Right cardiac atrium (tissue), 5 donors: ENCODE measurements around the gene LAMB4. TPM values are rescaled to one million over a fixed set of nuclear protein-coding genes. Genes with fewer than 3 reads are reported as not detected.
"Not testable (repeated sequence)": the region's sequence is repeated elsewhere in the genome, so short reads cannot be mapped to it uniquely, and the experiment has no call there.

Experiments
- ATAC-seq, 2 donors: fragments of 200-7000 bp; cut with Tn5 transposase; one replicate each; pipeline versions ENCODE4 v1.8.0 to v1.9.1; 2020; ENCODE audit warnings: moderate library complexity in 2 of 2, mild to moderate bottlenecking in 1 of 2
- DNase-seq, 3 donors: peaks; one replicate each; pipeline ENCODE4 v3.0.0-alpha.2; 2020
- H3K27ac ChIP-seq: one replicate; pipeline ENCODE4 v1.5.1; 2013; ENCODE audit warnings: mild to moderate bottlenecking, low read length, control low read depth, moderate library complexity
- H3K27me3 ChIP-seq: one replicate; pipeline ENCODE4 v1.6.1; 2013; ENCODE audit not compliant: control insufficient read depth, insufficient read depth
- H3K4me1 ChIP-seq: one replicate; pipeline ENCODE4 v1.6.1; 2013; ENCODE audit warnings: low read length; ENCODE audit not compliant: control insufficient read depth, insufficient read depth
- H3K4me3 ChIP-seq: one replicate; pipeline ENCODE4 v1.5.1; 2013; ENCODE audit warnings: low read length, control low read depth
- H3K9me3 ChIP-seq: one replicate; pipeline ENCODE4 v1.6.1; 2013; ENCODE audit warnings: low read length; ENCODE audit not compliant: control insufficient read depth
- WGBS: extraction: QIAGEN DNeasy Blood & Tissue Kit; methylation state at CpG from one replicate; pipeline ENCODE4 v1.1.7; 2013; 5-methylcytosine and 5-hydroxymethylcytosine counted together
- intact Hi-C, 4 donors: fragments of 100-400 bp; cut with DNase I; formaldehyde crosslinking; loops; one replicate each; pipeline versions ENCODE4 v1.11.0 to v1.14.0; 2022 to 2023
- polyA plus RNA-seq: library from polyadenylated mRNA; stranded (reverse); fragments of 200-250 nt; gene quantifications from one replicate; pipeline ENCODE4 v1.2.3, GENCODE V29; 2013
- total RNA-seq, 4 donors: library from RNA; stranded (reverse); fragmentation: NEBNext Ultra II Directional; extraction: Animal tissue kit (Norgen Biotek cat#: 25700); gene quantifications; one replicate each; pipeline ENCODE4 v1.2.1, GENCODE V29; 2021
- donor health status: healthy with polysubstance abuse.
- donor health status: DM: no; HTN: yes; CAD: no.
- donor health status: DM: no; HTN: no; CAD: no.
- donor health status: DM: no; HTN: yes; CAD: no; lungs with severe emphysema.
- donor health status: DM: yes; HTN: yes; CAD: no.

LAMB4 gene
- total and polyA plus RNA-seq, 5 donors = 0.17 to 0.20 TPM; not detected in 3

- Histone ChIP-seq H3K4me1 (no peaks in the 10 kb centered on the region), H3K9me3 (no peaks in the 10 kb centered on the region), H3K27me3 (no peaks in the 10 kb centered on the region), H3K27ac (no peak overlapping the region), H3K4me3 (no peak overlapping the region)
- ATAC-seq (peak; percentile 65 to 69), DNase-seq (no peak)
- 9% methylated on average over 1 of the region's 1 CpG for WGBS
- intact Hi-C loops = no loop called here
These were observed 85.0 kb downstream of the LAMB4 start for GRCh38 chr7:108045154-108045553.

GRCh38 chr7:108044345-108044744, 85.8 kb downstream of the LAMB4 start:
- WGBS = 98% methylated on average over 2 of the region's 2 CpGs
- no peak for ATAC-seq

GRCh38 chr7:108038986-108039385, 91.2 kb downstream of the LAMB4 start:
- intact Hi-C loops = no loop called here
- DNase-seq = no peak
- Histone ChIP-seq H3K4me1 (no peaks in the 10 kb centered on the region), H3K27ac (no peak overlapping the region), H3K4me3 (no peak overlapping the region), H3K27me3 (no peaks in the 10 kb centered on the region), H3K9me3 (no peaks in the 10 kb centered on the region)
- ATAC-seq = no peak

More at GRCh38 chr7:108044345-108044744, 85.8 kb downstream of the LAMB4 start:
- no peaks in the 10 kb centered on the region for H3K27me3 ChIP-seq
- no peaks in the 10 kb centered on the region for H3K9me3 ChIP-seq
- no peak overlapping the region for H3K27ac ChIP-seq
- no peak overlapping the region for H3K4me3 ChIP-seq
- intact Hi-C loops = no loop called here
- no peak for DNase-seq
- no peaks in the 10 kb centered on the region for H3K4me1 ChIP-seq

GRCh38 chr7:108037741-108038140, 92.4 kb downstream of the LAMB4 start:
- no peak for ATAC-seq
- H3K9me3 ChIP-seq = no peaks in the 10 kb centered on the region

GRCh38 chr7:108037140-108037539, 93.0 kb downstream of the LAMB4 start:
- Histone ChIP-seq H3K27me3 (no peaks in the 10 kb centered on the region), H3K9me3 (no peaks in the 10 kb centered on the region), H3K4me1 (no peaks in the 10 kb centered on the region), H3K27ac (no peak overlapping the region), H3K4me3 (no peak overlapping the region)
- WGBS = 72% methylated on average over 3 of the region's 3 CpGs
- no peak for DNase-seq
- no peak for ATAC-seq
- intact Hi-C loops = no loop called here

More at GRCh38 chr7:108037741-108038140, 92.4 kb downstream of the LAMB4 start:
- Histone ChIP-seq H3K27me3 (no peaks in the 10 kb centered on the region), H3K4me3 (no peak overlapping the region), H3K4me1 (no peaks in the 10 kb centered on the region), H3K27ac (no peak overlapping the region)
- no peak for DNase-seq
- intact Hi-C loops = no loop called here
- 96% methylated on average over 1 of the region's 1 CpG for WGBS

GRCh38 chr7:108034586-108034985, 95.6 kb downstream of the LAMB4 start:
- Histone ChIP-seq H3K4me1 (no peaks in the 10 kb centered on the region), H3K9me3 (no peaks in the 10 kb centered on the region), H3K27me3 (no peaks in the 10 kb centered on the region), H3K4me3 (no peak overlapping the region), H3K27ac (no peak overlapping the region)
- ATAC-seq = no peak
- 84% methylated on average over 2 of the region's 2 CpGs for WGBS
- DNase-seq = no peak
- intact Hi-C loops = no loop called here

GRCh38 chr7:108033776-108034497, 96.2 kb downstream of the LAMB4 start:
- H3K4me1 ChIP-seq = no peaks in the 10 kb centered on the region
- H3K9me3 ChIP-seq = no peaks in the 10 kb centered on the region
- H3K4me3 ChIP-seq = no peak overlapping the region
- no peaks in the 10 kb centered on the region for H3K27me3 ChIP-seq
- DNase-seq (no peak), ATAC-seq (no peak)
- H3K27ac ChIP-seq = no peak overlapping the region
- 98% methylated on average over 5 of the region's 5 CpGs for whole genome bisulfite sequencing
- intact Hi-C loops = no loop called here

GRCh38 chr7:108033309-108033708, 96.9 kb downstream of the LAMB4 start:
- ATAC-seq, H3K9me3 ChIP-seq: not testable (repeated sequence)
- WGBS = 91% methylated on average over 8 of the region's 8 CpGs

GRCh38 chr7:108030516-108030915, 99.6 kb downstream of the LAMB4 start:
- H3K27ac ChIP-seq = no peak overlapping the region
- no peak for DNase-seq
- intact Hi-C loops = no loop called here
- H3K4me1 ChIP-seq = no peaks in the 10 kb centered on the region
- 97% methylated on average over 3 of the region's 3 CpGs for WGBS
- no peaks in the 10 kb centered on the region for H3K9me3 ChIP-seq
- no peaks in the 10 kb centered on the region for H3K27me3 ChIP-seq
- H3K4me3 ChIP-seq = no peak overlapping the region
- ATAC-seq = no peak

More at GRCh38 chr7:108033309-108033708, 96.9 kb downstream of the LAMB4 start:
- intact Hi-C loops, H3K27me3 ChIP-seq, H3K4me1 ChIP-seq, H3K4me3 ChIP-seq, H3K27ac ChIP-seq, DNase-seq: not testable (repeated sequence)

GRCh38 chr7:108029034-108029433, 101.1 kb downstream of the LAMB4 start:
- 91% methylated on average over 3 of the region's 3 CpGs for WGBS
- DNase-seq = no peak
- no peaks in the 10 kb centered on the region for H3K4me1 ChIP-seq
- no peak overlapping the region for H3K27ac ChIP-seq
- no peaks in the 10 kb centered on the region for H3K27me3 ChIP-seq
- H3K9me3 ChIP-seq = no peaks in the 10 kb centered on the region
- intact Hi-C loops = no loop called here
- no peak overlapping the region for H3K4me3 ChIP-seq
- ATAC-seq = no peak

GRCh38 chr7:108028111-108028510, 102.0 kb downstream of the LAMB4 start:
- no peak overlapping the region for H3K27ac ChIP-seq
- DNase-seq (no peak), ATAC-seq (no peak)
- no peaks in the 10 kb centered on the region for H3K4me1 ChIP-seq
- 82% methylated on average over 2 of the region's 2 CpGs for WGBS
- H3K9me3 ChIP-seq = no peaks in the 10 kb centered on the region
- intact Hi-C loops = no loop called here
- no peaks in the 10 kb centered on the region for H3K27me3 ChIP-seq
- H3K4me3 ChIP-seq = no peak overlapping the region

- H3K27me3 ChIP-seq = no peaks in the 10 kb centered on the region
- ATAC-seq = no peak
- DNase-seq = no peak
- H3K9me3 ChIP-seq = no peaks in the 10 kb centered on the region
- H3K4me3 ChIP-seq = no peak overlapping the region
- no peak overlapping the region for H3K27ac ChIP-seq
- 67% methylated on average over 1 of the region's 1 CpG for WGBS
- intact Hi-C loops = no loop called here
- H3K4me1 ChIP-seq = no peaks in the 10 kb centered on the region
These were observed 102.9 kb downstream of the LAMB4 start for GRCh38 chr7:108027239-108027638.
